B cell (primary cell): Measurements from ENCODE around the gene DIP2B. TPM values are rescaled to one million over a fixed set of nuclear protein-coding genes. Genes with fewer than 3 reads are reported as not detected.

ENCODE experiments used
- ATAC-seq: fragments of 200-7000 bp; cut with Tn5 transposase; one replicate; pipeline ENCODE4 v1.10.0; 2021; ENCODE audit warnings: low read depth, mild to moderate bottlenecking, moderate number of reproducible peaks, moderate library complexity
- CTCF ChIA-PET: fragments of 350-600 bp; sonication (Branson Sonifier 250); formaldehyde crosslinking; loops from one replicate; lab custom pipeline; 2021; ENCODE audit warnings: antibody characterized with exemption, inconsistent platforms; lab: Charles Lee
- POLR2A ChIA-PET: fragments of 350-600 bp; sonication (Branson Sonifier 250); formaldehyde crosslinking; loops from one replicate; lab custom pipeline; 2021; ENCODE audit warnings: antibody characterized with exemption; lab: Charles Lee
- DNase-seq: peaks from one replicate; pipeline ENCODE4 v3.0.0; 2013
- H2AFZ ChIP-seq: 2 replicates; pipeline ENCODE4 v1.6.1; 2012; ENCODE audit warnings: mild to moderate bottlenecking, low read depth, low read length; ENCODE audit not compliant: insufficient read depth, poor library complexity, severe bottlenecking
- H3K27ac ChIP-seq, 2 donors: 1 replicate in 1 of 2; 2 replicates in 1 of 2; pipeline ENCODE4 v1.5.1; 2012 to 2013; ENCODE audit warnings: low read length in 2 of 2, mild to moderate bottlenecking in 2 of 2, moderate library complexity in 1 of 2
- H3K27me3 ChIP-seq, 4 experiments: fragments of 200-600 bp in 1 of 4; sonication (generic) in 1 of 4; replicated peaks in 1 of 4; 1 replicate in 2 of 4; 2 replicates in 2 of 4; pipeline versions ENCODE4 v1.6.1 to v1.7.0; 2013 to 2016; ENCODE audit warnings: low read length in 3 of 4, mild to moderate bottlenecking in 2 of 4, mixed read lengths in 1 of 4, moderate library complexity in 1 of 4; ENCODE audit not compliant: insufficient read depth in 4 of 4, control insufficient read depth in 3 of 4; ENCODE audit errors: control extremely low read depth in 1 of 4
- H3K36me3 ChIP-seq, 2 experiments: replicated peaks in 1 of 2; 1 replicate in 1 of 2; 2 replicates in 1 of 2; pipeline versions ENCODE4 v1.6.1 to v1.7.1; 2013; ENCODE audit warnings: low read length in 1 of 2; ENCODE audit not compliant: insufficient read depth in 2 of 2, control insufficient read depth in 1 of 2; ENCODE audit errors: control extremely low read depth in 1 of 2, extremely low read depth in 1 of 2
- H3K4me1 ChIP-seq, 2 donors: fragments of 200-600 bp in 1 of 2; sonication (generic) in 1 of 2; 1 replicate in 1 of 2; 2 replicates in 1 of 2; pipeline versions ENCODE4 v1.5.1 to v1.6.1; 2013 to 2017; ENCODE audit warnings: low read length in 2 of 2; ENCODE audit not compliant: control insufficient read depth in 2 of 2, insufficient read depth in 2 of 2
- H3K4me2 ChIP-seq: replicated peaks from 2 replicates; pipeline ENCODE3; 2012; ENCODE audit warnings: mild to moderate bottlenecking, low read depth, low read length; ENCODE audit not compliant: poor library complexity, severe bottlenecking
- H3K4me3 ChIP-seq, 5 experiments: fragments of 200-600 bp in 1 of 5; sonication (generic) in 1 of 5; 1 replicate in 3 of 5; 2 replicates in 2 of 5; pipeline versions ENCODE4 v1.5.1 to v1.7.0; 2011 to 2016; ENCODE audit warnings: low read length in 4 of 5, mild to moderate bottlenecking in 4 of 5, low read depth in 2 of 5, control low read depth in 1 of 5, moderate library complexity in 1 of 5; ENCODE audit not compliant: insufficient read depth in 1 of 5; ENCODE audit errors: control extremely low read depth in 1 of 5, extremely low read depth in 1 of 5
- H3K79me2 ChIP-seq: fragments of 200-600 bp; sonication (generic); one replicate; pipeline ENCODE4 v1.6.0; 2016; ENCODE audit warnings: low read length; ENCODE audit not compliant: control insufficient read depth, insufficient read depth
- H3K9ac ChIP-seq: fragments of 200-600 bp; sonication (generic); 2 replicates; pipeline ENCODE4 v1.6.1; 2017; ENCODE audit warnings: mild to moderate bottlenecking, low read length, moderate library complexity
- H3K9me3 ChIP-seq, 3 donors: one replicate each; pipeline versions ENCODE4 v1.6.1 to v1.7.1; 2013; ENCODE audit warnings: low read length in 2 of 3; ENCODE audit not compliant: control insufficient read depth in 2 of 3, insufficient read depth in 1 of 3; ENCODE audit errors: control extremely low read depth in 1 of 3
- H4K20me1 ChIP-seq: 2 replicates; pipeline ENCODE4 v1.6.0; 2012; ENCODE audit warnings: mild to moderate bottlenecking, low read length; ENCODE audit not compliant: insufficient read depth, control insufficient read depth, poor library complexity, severe bottlenecking
- H3K27ac Mint-ChIP-seq: one replicate; pipeline ENCODE4 v1.8.0; 2021; ENCODE audit warnings: mixed read lengths
- H3K27me3 Mint-ChIP-seq: one replicate; pipeline ENCODE4 v1.8.0; 2021; ENCODE audit warnings: mixed read lengths
- H3K4me1 Mint-ChIP-seq: one replicate; pipeline ENCODE4 v1.8.0; 2021; ENCODE audit warnings: mixed read lengths
- H3K4me3 Mint-ChIP-seq: one replicate; pipeline ENCODE4 v1.8.0; 2021; ENCODE audit warnings: mixed read lengths
- H3K9me3 Mint-ChIP-seq: one replicate; pipeline ENCODE4 v1.8.0; 2022; ENCODE audit warnings: mixed read lengths; ENCODE audit not compliant: insufficient read depth
- EZH2 ChIP-seq: IDR thresholded peaks from 2 replicates; pipeline ENCODE4 v1.6.1; 2012; ENCODE audit warnings: borderline replicate concordance, low read depth, mild to moderate bottlenecking, moderate library complexity, low read length; ENCODE audit not compliant: insufficient read depth, poor library complexity, severe bottlenecking
- WGBS: methylation state at CpG from one replicate; pipeline ENCODE4 v1.1.5; 2013; ENCODE audit warnings: missing lambda C conversion rate; ENCODE audit not compliant: insufficient coverage; 5-methylcytosine and 5-hydroxymethylcytosine counted together
- intact Hi-C: fragments of 100-400 bp; cut with micrococcal nuclease; formaldehyde crosslinking; loops from one replicate; pipeline ENCODE4 v1.10.0; 2022
- polyA plus RNA-seq: library from polyadenylated mRNA; depleted of rRNA; stranded (reverse); fragments of >200 nt; gene quantifications from 2 replicates; pipeline ENCODE4 v1.2.3, GENCODE V29; 2012
- total RNA-seq, 2 donors: library from RNA; stranded (reverse); fragments of 120-200 nt in 1 of 2; gene quantifications; 1 replicate in 1 of 2; 2 replicates in 1 of 2; pipeline versions ENCODE4 v1.2.3 to v1.2.4, GENCODE V29; 2013 to 2022
- TF ChIP-seq, protein P1 (sequence below): fragments of 200-600 bp; IDR thresholded peaks from one replicate; pipeline ENCODE4 v1.8.0; 2022; ENCODE audit warnings: antibody characterized with exemption, mild to moderate bottlenecking

DIP2B gene
- total and polyA plus RNA-seq, 2 donors (not counting 1 experiment from before 2014, with no cell fraction given): 16.4 to 38.8 TPM

DNA sequence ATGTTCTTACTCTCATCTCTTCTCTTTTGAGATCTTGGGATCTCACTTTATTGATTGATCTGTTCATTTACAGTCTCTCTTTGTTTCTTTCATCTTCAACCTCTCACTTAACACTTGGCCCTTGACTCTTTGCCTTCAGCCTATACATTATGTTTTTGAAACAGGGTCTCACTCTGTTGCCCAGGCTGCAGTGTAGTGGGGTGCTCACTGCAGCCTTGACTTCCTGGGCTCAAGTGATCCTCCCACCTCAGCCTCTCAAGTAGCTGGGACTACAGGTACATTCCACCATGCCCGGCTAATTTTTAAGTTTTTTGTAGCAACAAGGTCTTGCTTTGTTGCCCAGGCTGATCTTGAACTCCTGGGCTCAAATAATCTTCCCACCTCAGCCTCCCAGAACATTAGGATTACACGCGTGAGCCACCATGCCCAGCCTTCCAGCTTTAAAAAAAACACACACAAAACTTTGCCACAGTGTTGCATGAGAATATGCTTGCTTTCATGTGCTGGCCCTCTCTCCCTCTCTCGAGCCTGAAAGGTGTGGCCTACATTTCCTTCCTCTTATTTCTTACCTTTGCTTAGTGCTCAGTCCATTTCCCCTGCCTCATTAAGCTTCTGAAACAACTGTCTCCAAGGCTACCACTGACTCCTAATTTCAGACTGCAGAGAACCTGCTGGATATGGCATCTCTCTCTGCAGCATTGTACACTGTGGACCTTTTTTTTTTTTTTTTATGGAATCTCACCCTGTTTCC, 9.9 kb downstream of the DIP2B start:
- ChIA-PET CTCF (interaction anchor here (0.7 to 2.0 kb wide), 3 partner anchors 10 to 37 kb away, joined by 3 to 9 read pairs (median 3); partner anchors contain the start of gene DIP2B), POLR2A (interaction anchor here (0.6 kb wide), 1 partner anchor 10 kb away, joined by 4 read pairs; the partner anchor contains the start of gene DIP2B)
- Mint-ChIP-seq H3K9me3 (no peaks in the 10 kb centered on the region), H3K27me3 (no peaks in the 10 kb centered on the region), H3K4me1 (peaks cover 56% of the 10 kb centered on the region), H3K4me3 (peak overlapping the region; percentile 83), H3K27ac (peak overlapping the region; percentile 94)
- ATAC-seq (peak; percentile 60), DNase-seq (peak; percentile 68)
- Histone ChIP-seq H3K4me2 (peak overlapping the region; percentile 72), H3K79me2 (peaks cover 94% of the 10 kb centered on the region), H3K27ac (peak overlapping the region; percentile 48 to 85), H3K4me3 (peak overlapping the region in 4 of 5 experiments; percentile 12 to 47 (median 40)), H3K27me3 (no peaks in the 10 kb centered on the region), H4K20me1 (no peaks in the 10 kb centered on the region), H3K4me1 (peaks cover 79 to 94% of the 10 kb centered on the region in 2 donors), H2AFZ (peak overlapping the region; percentile 47), H3K9me3 (no peaks in the 10 kb centered on the region), H3K9ac (peak overlapping the region; percentile 43), H3K36me3 (peaks cover 0 to 3% of the 10 kb centered on the region in 2 experiments)
- 23% methylated on average over 3 of the region's 4 CpGs for WGBS
- intact Hi-C loops: no loop called here
- TF ChIP-seq, protein P1, sequence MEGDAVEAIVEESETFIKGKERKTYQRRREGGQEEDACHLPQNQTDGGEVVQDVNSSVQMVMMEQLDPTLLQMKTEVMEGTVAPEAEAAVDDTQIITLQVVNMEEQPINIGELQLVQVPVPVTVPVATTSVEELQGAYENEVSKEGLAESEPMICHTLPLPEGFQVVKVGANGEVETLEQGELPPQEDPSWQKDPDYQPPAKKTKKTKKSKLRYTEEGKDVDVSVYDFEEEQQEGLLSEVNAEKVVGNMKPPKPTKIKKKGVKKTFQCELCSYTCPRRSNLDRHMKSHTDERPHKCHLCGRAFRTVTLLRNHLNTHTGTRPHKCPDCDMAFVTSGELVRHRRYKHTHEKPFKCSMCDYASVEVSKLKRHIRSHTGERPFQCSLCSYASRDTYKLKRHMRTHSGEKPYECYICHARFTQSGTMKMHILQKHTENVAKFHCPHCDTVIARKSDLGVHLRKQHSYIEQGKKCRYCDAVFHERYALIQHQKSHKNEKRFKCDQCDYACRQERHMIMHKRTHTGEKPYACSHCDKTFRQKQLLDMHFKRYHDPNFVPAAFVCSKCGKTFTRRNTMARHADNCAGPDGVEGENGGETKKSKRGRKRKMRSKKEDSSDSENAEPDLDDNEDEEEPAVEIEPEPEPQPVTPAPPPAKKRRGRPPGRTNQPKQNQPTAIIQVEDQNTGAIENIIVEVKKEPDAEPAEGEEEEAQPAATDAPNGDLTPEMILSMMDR: no peak
- no peak for TF ChIP-seq EZH2

DNA sequence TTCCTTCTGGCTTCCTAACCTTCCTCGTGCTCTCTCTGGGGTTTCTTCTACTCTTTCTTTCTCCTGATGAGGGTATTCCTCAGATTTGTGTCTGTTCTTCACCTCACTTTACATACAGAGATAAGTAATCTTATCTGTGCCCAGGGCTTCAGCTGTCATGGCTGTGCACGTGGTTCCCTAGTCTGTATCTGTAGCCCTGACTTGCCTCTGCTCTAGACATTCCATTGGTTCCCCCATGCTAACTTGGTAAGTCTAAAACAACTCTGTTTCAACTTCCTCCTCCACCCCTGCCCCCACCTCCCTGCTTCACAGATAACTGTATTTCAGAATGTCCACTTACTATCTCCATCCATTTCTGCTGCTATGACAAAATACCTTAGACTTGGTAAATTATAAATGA, 10.8 kb downstream of the DIP2B start:
- Mint-ChIP-seq H3K27me3 (no peaks in the 10 kb centered on the region), H3K9me3 (no peaks in the 10 kb centered on the region), H3K4me3 (peak overlapping the region; percentile 77), H3K4me1 (peaks cover 54% of the 10 kb centered on the region), H3K27ac (peak overlapping the region; percentile 94)
- H3K27ac ChIP-seq: peak overlapping the region; percentile 82 to 85
- TF ChIP-seq, protein P1: no peak
- TF ChIP-seq EZH2: no peak
- intact Hi-C loops: no loop called here
- H3K79me2 ChIP-seq: peaks cover 88% of the 10 kb centered on the region
- DNase-seq (no peak), ATAC-seq (no peak)
- peak overlapping the region; percentile 72 for H3K4me2 ChIP-seq
- H3K36me3 ChIP-seq: peaks cover 0 to 3% of the 10 kb centered on the region in 2 experiments
- peak overlapping the region in 1 of 5 experiments; percentile 43 for H3K4me3 ChIP-seq
- H3K27me3 ChIP-seq: no peaks in the 10 kb centered on the region
- H3K9ac ChIP-seq: peak overlapping the region; percentile 32
- H4K20me1 ChIP-seq: no peaks in the 10 kb centered on the region
- H3K9me3 ChIP-seq: peaks cover 0 to under 1% (median 0%) of the 10 kb centered on the region in 3 donors
- ChIA-PET CTCF (interaction anchor here (0.7 to 2.0 kb wide), 2 partner anchors 11 to 85 kb away, joined by 3 to 9 read pairs; partner anchors contain the start of gene DIP2B), POLR2A (interaction anchor here (0.6 to 0.7 kb wide), 3 partner anchors 11 to 405 kb away, joined by 3 to 4 read pairs (median 3); partner anchors contain the start of gene DIP2B)
- H2AFZ ChIP-seq: no peak overlapping the region
- peaks cover 78 to 93% of the 10 kb centered on the region in 2 donors for H3K4me1 ChIP-seq
- WGBS: 0% methylated on average over 1 of the region's 2 CpGs
